GM12874 (cell line): Measurements from ENCODE around the gene ALG12.

Source experiments
- TF ChIP-seq, protein P1 (sequence below): IDR thresholded peaks from 2 replicates; pipeline ENCODE4 v1.5.1; 2011; ENCODE audit warnings: low read depth, mild to moderate bottlenecking, control low read depth, low read length, moderate library complexity; ENCODE audit not compliant: insufficient read depth

The ALG12 gene

DNA sequence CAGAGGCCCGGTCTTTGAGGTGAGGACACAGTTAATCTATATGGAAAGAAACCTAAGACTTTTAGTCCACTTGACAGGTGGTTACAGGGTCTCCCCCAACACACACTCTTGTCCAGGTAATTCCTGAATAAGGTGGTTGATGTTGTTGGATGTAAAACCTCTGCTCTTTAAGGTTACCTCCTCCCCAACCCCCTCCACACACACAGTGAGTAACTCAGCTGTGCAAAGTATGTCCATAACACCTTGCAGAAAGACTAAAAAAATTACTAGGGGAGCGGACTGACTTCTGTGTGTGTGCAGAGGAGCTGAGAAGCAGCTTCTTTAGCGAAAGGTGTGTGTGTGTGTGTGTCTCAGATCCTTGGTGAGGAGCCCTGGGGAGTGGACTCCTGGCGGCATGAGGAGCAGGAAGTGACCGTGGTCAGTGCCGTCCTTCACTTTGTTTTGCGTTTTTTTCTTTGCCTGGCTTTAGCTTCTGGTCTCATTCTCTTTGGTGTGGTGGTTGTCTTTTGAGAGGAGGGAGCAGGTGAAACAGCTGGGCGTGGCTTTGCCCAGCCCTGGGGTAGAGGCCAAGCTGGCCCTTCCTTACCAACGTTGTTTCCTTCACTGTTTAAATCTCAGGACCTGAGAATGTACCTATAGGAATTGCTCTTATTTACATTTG is 62.9 kb downstream of the ALG12 start:
- TF ChIP-seq, protein P1, sequence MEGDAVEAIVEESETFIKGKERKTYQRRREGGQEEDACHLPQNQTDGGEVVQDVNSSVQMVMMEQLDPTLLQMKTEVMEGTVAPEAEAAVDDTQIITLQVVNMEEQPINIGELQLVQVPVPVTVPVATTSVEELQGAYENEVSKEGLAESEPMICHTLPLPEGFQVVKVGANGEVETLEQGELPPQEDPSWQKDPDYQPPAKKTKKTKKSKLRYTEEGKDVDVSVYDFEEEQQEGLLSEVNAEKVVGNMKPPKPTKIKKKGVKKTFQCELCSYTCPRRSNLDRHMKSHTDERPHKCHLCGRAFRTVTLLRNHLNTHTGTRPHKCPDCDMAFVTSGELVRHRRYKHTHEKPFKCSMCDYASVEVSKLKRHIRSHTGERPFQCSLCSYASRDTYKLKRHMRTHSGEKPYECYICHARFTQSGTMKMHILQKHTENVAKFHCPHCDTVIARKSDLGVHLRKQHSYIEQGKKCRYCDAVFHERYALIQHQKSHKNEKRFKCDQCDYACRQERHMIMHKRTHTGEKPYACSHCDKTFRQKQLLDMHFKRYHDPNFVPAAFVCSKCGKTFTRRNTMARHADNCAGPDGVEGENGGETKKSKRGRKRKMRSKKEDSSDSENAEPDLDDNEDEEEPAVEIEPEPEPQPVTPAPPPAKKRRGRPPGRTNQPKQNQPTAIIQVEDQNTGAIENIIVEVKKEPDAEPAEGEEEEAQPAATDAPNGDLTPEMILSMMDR, result no peak

DNA sequence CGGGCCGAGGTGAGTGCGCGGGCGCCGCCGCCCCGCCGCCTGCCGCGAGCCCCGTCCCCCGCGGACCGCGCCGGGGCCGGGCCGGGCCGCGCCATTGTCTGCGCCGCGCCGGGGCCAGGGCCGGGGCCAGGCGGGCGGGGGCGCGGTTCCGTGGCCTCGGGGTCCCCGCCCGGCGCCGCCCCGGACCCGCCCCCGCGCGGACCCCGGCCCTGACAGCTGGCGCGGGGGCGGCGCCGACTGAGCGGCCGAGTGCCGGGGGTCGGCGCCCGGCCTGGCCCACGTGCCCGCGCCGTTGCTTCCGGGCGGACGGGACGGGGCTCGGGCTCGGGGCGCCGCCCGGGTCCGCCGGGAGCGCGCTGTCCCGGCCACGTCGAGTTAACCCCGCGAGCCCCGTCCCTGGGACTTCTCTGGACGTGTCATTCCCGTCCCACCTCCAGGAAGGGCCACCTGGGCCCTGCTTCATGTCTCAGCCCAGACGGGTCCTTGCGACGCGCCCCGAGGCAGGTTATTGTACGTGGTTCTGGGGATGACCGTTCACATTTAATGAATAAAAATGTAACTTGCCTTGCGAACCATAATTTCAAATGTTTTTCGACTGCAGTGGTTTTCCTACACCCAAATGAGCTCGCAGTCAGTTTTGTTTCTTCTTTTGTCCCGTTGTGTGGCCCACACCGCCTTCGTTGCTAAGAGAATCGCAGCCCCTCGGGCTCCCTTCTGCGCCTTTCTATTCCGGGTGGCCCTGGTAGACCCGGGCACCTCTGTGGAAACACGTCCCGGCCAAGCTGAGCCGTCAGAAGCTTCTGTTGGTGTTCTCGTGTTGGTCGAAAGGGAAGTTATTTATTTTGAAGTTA is 64.0 kb downstream of the ALG12 start:
- TF ChIP-seq, protein P1, result no peak

DNA sequence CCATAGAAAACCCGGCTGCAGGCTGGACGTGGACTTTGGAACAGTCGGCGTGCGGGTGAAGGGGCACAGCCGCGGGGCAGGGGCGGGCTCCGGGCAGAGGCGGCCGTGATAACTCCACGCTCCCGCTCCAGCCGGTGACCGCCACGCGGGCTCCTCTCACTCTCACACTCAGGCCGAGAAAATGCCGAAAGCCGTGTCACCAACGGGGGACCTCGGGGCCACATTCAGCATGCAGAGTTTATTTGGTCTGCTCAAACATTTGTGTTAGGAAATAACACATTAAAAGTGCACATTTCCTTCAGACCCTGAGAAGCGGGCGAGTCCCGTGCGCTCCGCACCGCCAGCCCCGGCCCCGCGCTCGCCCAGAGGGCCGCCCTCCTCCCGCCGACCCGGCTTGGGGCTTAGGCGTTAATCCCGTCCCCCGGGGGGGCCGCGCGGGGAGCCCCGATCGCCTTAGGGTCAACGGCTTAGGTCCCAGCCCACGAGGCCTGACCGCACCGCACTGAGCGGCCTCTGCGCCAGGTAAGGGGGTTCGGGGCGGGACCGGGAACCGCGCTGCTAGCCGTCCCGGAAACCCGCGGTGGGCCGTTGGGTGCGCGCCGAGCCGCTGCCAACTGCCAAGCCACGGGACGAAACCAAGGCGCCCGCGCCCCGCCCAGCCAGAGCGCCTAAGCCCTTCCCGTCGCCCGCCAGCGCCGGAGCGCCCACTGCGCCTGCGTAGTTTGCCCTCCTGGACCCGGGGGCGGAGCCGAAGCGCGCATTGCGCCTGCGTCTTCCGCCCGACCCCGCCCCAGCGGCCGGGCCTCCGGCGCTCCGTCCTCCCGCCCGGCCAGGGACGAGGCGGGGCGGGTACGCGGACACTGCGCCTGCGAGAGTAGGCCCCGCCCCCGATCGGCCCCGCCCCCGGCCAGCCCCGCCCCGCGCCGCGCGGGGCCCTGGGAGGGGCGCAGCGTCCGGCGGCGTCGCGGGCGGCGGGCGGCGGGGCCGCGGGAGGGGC is 65.0 kb downstream of the ALG12 start, which contains the start of gene ZBED4:
Gene ZBED4 (plus strand): TSS at position 947 of the 997 bp plus-strand sequence. CDS start 29,819 bp downstream, outside the sequence.
- TF ChIP-seq, protein P1, result no peak

DNA sequence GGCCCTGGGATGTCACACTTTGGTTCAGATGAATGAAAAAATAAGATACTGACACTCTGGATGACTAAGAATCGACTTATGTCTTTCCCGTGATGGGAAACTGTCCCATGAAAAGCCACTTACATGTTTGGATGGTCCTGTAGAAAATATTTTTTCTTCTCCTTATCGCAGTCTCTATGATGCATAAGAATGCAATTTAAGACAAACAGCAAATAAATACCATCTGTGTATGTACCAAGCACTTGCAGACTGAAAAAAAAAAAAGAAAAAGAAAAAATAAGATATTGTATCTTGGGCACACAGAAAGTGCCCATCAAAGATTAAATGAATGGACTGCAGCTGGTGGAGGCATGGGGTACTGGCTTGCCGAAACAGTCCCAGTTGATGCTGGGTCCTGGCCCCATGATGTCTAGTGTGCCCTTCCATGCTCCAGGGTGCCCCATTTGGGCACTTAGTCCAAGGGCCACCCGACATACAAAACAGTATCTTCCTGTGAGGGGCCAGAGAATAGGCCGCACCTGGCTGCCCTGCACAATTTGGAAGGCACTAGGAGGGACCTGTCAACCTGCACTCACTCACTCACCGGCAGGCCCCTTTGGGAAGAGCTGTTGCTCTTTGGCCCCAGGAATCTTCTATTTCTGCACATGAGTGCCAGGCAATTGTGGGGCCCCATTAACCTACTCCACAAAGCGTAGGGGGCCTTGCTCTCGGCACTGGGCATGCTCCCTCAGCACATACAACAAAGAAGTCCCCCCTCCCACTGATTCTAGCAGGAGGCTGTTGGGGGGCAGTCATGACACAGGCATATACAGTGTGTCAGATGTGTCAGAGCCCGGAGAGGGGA is 67.1 kb downstream of the ALG12 start:
- TF ChIP-seq, protein P1, result no peak
